Adrenal gland (tissue), 5 donors: ENCODE data around the gene FUT6.

Experiments
- POLR2A ChIP-seq, 2 donors: fragments of 450-650 bp; IDR thresholded peaks; one replicate each; pipeline ENCODE4 v1.6.1; 2017; ENCODE audit warnings: antibody characterized with exemption in 2 of 2, mild to moderate bottlenecking in 2 of 2, moderate library complexity in 1 of 2
- TF ChIP-seq, protein P1 (sequence below), 6 experiments: fragments of 450-650 bp in 4 of 6; fragments of 200-600 bp in 2 of 6; sonication (generic) in 1 of 6; IDR thresholded peaks; 1 replicate in 5 of 6; 2 replicates in 1 of 6; pipeline versions ENCODE4 v1.5.1 to v1.8.0; 2016 to 2021; ENCODE audit warnings: antibody characterized with exemption in 6 of 6, mild to moderate bottlenecking in 2 of 6, moderate library complexity in 1 of 6
- donor health status: DM: no; HTN: no; CAD: no.

DNA sequence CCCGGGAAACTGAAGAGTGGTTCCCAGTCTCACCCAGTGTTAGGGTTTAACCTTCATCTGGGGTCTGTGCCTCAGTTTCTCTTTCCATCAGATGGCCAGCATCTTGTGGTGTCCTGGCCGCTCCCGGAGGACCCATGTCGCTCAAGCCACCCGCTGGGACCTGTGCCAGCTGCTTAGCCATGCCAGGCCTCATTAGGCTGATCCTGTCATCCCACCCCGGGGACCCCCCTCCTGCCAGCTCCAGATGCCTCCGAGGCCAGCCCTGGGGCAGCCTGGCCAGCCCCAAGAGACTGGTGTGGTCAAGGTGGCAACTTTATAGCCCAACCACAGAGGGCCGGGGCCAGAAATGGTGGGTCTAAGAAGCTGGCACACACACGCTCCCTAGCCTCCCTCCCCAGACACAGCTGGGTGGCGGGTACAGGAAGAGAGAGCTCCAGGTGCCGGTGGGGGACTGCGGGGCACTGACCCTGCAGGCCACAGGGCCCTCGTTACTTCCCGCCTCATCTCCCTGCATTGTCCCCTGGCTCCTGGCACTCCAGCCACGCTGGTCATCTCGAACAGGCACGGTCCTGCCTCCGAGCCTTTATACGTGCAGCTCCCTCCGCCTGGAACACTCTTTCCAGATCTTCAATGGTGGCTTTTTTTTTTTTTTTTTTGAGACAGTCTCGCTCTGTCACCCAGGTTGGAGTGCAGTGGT, 31.2 kb downstream of the FUT6 start:
- TF ChIP-seq, protein P1, sequence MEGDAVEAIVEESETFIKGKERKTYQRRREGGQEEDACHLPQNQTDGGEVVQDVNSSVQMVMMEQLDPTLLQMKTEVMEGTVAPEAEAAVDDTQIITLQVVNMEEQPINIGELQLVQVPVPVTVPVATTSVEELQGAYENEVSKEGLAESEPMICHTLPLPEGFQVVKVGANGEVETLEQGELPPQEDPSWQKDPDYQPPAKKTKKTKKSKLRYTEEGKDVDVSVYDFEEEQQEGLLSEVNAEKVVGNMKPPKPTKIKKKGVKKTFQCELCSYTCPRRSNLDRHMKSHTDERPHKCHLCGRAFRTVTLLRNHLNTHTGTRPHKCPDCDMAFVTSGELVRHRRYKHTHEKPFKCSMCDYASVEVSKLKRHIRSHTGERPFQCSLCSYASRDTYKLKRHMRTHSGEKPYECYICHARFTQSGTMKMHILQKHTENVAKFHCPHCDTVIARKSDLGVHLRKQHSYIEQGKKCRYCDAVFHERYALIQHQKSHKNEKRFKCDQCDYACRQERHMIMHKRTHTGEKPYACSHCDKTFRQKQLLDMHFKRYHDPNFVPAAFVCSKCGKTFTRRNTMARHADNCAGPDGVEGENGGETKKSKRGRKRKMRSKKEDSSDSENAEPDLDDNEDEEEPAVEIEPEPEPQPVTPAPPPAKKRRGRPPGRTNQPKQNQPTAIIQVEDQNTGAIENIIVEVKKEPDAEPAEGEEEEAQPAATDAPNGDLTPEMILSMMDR (IDR thresholded peaks at IDR 0.05): no peak
- TF ChIP-seq POLR2A (IDR thresholded peaks at IDR 0.05): no peak
